HepG2 (cell line): ENCODE results near the gene VDAC2. TPM values are rescaled to one million over a fixed set of nuclear protein-coding genes. Genes with fewer than 3 reads are reported as not detected.

ENCODE experiments used
- HES4 ChIP-seq: sonication (generic); formaldehyde crosslinking; IDR thresholded peaks from 2 replicates; pipeline ENCODE4 v1.9.0; 2021; ENCODE audit warnings: mild to moderate bottlenecking, missing genetic modification reagents, borderline replicate concordance
- ISL2 ChIP-seq: sonication (generic); formaldehyde crosslinking; IDR thresholded peaks from 2 replicates; pipeline ENCODE4 v1.5.0; 2020; ENCODE audit warnings: missing genetic modification reagents
- MED8 ChIP-seq: sonication (generic); formaldehyde crosslinking; IDR thresholded peaks from 2 replicates; pipeline ENCODE4 v1.8.1; 2023; ENCODE audit warnings: mild to moderate bottlenecking, missing genetic modification reagents; ENCODE audit not compliant: insufficient replicate concordance
- ZBTB7A ChIP-seq: sonication (generic); formaldehyde crosslinking; IDR thresholded peaks from 2 replicates; pipeline ENCODE4 v1.8.0; 2022; ENCODE audit warnings: mild to moderate bottlenecking, missing genetic modification reagents
- ZFP36 ChIP-seq: fragments of 150-350 bp; IDR thresholded peaks from 2 replicates; pipeline ENCODE4 v1.6.1; 2018; ENCODE audit warnings: borderline replicate concordance, low read length, low read depth; ENCODE audit not compliant: partially characterized antibody
- polyA plus RNA-seq, 8 experiments: library from polyadenylated mRNA; depleted of rRNA in 3 of 8; stranded (reverse) in 7 of 8; unstranded in 1 of 8; fragments of >200 nt; fragmentation: Illumina TruSeq in 4 of 8; extraction: Trizol in 4 of 8; gene quantifications; 2 replicates each; pipeline versions ENCODE4 v1.2.1 to v1.2.3, GENCODE V29; 2011 to 2016; ENCODE audit warnings: low read depth in 4 of 8, missing spikeins in 1 of 8, mixed read lengths in 1 of 8; ENCODE audit not compliant: insufficient read depth in 1 of 8
- total RNA-seq, 5 experiments: library from RNA; depleted of rRNA; stranded (reverse); fragments of >200 nt; fragmentation: Illumina TruSeq; extraction: Trizol; gene quantifications; 2 replicates each; pipeline ENCODE4 v1.2.3, GENCODE V29; 2016; ENCODE audit warnings: low read depth in 1 of 5
- TF ChIP-seq, protein P1 (sequence below): sonication (generic); formaldehyde crosslinking; IDR thresholded peaks from 2 replicates; pipeline ENCODE4 v1.4.0; 2020; ENCODE audit warnings: mild to moderate bottlenecking, low read depth, missing genetic modification reagents
- TF ChIP-seq, protein P2 (sequence below): sonication (generic); formaldehyde crosslinking; IDR thresholded peaks from 2 replicates; pipeline ENCODE4 v1.4.0; 2020; ENCODE audit warnings: mild to moderate bottlenecking, missing genetic modification reagents
- TF ChIP-seq, protein P3 (sequence below): sonication (generic); formaldehyde crosslinking; conservative IDR thresholded peaks from 2 replicates; pipeline ENCODE4 v1.4.0; 2020; ENCODE audit warnings: mild to moderate bottlenecking, missing genetic modification reagents, moderate library complexity
- TF ChIP-seq, protein P4 (sequence below): sonication (generic); formaldehyde crosslinking; IDR thresholded peaks from 2 replicates; pipeline ENCODE4 v1.5.1; 2020; ENCODE audit warnings: missing genetic modification reagents, mild to moderate bottlenecking, borderline replicate concordance

Gene VDAC2
- total and polyA plus RNA-seq, 2 of the 13 experiments (the other 11 are each of a cell fraction or from before 2014, with no cell fraction given), result 67.9 to 222 TPM

DNA sequence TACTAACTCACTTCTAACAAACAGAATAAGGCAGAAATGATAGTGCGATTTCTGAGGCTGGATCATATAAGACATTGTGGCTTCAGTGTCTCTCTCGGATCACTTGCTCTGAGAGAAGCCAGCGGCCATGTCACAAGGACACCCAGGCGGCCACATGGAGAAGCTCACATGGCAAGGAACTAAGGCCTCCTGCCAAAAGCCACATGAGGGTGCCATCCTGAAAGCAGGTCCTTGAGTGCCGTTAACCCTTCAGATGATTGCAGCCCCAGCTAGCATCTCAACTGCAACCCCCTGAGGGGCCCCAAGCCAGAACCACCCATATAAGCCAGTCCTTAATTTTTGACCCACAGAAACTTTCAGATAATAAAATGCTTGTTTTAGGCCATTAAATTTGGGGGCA, 6.9 kb upstream of the VDAC2 start (continued):
- TF ChIP-seq, protein P1, sequence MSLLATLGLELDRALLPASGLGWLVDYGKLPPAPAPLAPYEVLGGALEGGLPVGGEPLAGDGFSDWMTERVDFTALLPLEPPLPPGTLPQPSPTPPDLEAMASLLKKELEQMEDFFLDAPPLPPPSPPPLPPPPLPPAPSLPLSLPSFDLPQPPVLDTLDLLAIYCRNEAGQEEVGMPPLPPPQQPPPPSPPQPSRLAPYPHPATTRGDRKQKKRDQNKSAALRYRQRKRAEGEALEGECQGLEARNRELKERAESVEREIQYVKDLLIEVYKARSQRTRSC (CRISPR knock-in tag), result no peak
- TF ChIP-seq, protein P2, sequence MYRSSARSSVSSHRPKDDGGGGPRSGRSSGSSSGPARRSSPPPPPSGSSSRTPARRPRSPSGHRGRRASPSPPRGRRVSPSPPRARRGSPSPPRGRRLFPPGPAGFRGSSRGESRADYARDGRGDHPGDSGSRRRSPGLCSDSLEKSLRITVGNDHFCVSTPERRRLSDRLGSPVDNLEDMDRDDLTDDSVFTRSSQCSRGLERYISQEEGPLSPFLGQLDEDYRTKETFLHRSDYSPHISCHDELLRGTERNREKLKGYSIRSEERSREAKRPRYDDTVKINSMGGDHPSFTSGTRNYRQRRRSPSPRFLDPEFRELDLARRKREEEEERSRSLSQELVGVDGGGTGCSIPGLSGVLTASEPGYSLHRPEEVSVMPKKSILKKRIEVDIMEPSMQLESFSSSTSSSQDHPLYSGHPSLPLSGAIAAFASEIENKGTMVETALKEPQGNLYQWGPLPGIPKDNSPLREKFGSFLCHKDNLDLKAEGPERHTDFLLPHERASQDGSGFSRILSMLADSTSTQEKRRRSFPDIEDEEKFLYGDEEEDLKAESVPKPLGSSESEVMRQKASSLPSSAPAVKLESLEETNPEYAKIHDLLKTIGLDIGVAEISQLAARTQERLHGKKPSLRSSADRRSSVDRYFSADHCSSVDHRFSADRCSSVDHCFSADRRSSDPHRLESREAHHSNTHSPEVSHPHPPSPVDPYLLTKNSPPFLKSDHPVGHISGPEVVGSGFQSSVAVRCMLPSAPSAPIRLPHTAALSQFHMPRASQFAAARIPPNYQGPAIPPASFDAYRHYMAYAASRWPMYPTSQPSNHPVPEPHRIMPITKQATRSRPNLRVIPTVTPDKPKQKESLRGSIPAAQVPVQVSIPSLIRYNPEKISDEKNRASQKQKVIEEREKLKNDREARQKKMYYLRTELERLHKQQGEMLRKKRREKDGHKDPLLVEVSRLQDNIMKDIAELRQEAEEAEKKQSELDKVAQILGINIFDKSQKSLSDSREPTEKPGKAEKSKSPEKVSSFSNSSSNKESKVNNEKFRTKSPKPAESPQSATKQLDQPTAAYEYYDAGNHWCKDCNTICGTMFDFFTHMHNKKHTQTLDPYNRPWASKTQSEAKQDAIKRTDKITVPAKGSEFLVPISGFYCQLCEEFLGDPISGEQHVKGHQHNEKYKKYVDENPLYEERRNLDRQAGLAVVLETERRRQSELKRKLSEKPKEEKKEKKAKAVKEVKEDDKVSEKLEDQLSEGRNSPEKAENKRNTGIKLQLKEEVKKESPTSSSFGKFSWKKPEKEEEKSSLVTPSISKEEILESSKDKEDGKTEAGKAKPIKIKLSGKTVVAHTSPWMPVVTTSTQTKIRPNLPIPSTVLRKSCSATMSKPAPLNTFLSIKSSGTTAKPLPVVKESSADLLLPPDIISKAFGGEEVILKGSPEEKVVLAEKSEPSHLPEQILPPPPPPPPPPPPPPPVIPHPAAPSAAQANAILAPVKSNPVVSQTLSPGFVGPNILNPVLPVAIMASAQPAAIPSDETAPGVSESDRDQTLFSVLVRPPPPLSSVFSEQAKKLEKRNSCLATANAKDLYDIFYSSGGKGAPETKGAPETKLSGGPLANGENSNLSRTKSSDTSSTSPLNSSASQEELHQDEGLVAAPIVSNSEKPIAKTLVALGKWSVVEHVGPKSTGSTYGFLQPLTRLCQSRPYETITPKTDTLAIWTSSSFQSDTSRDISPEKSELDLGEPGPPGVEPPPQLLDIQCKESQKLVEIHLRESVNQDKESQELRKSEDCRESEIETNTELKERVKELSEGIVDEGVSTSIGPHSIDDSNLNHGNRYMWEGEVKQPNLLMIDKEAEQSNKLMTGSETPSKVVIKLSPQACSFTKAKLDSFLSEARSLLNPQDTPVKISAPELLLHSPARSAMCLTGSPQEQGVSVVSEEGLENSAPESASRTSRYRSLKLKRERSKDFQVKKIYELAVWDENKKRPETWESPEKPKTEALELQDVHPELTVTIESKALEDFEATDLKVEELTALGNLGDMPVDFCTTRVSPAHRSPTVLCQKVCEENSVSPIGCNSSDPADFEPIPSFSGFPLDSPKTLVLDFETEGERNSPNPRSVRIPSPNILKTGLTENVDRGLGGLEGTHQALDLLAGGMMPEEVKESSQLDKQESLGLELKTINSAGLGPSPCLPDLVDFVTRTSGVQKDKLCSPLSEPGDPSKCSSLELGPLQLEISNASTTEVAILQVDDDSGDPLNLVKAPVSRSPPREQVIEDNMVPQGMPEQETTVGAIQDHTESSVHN (CRISPR knock-in tag), result no peak
- TF ChIP-seq ZBTB7A (CRISPR knock-in tag), result no peak
- TF ChIP-seq ISL2 (CRISPR knock-in tag), result no peak
- no peak for TF ChIP-seq HES4 (CRISPR knock-in tag)
- TF ChIP-seq, protein P3, sequence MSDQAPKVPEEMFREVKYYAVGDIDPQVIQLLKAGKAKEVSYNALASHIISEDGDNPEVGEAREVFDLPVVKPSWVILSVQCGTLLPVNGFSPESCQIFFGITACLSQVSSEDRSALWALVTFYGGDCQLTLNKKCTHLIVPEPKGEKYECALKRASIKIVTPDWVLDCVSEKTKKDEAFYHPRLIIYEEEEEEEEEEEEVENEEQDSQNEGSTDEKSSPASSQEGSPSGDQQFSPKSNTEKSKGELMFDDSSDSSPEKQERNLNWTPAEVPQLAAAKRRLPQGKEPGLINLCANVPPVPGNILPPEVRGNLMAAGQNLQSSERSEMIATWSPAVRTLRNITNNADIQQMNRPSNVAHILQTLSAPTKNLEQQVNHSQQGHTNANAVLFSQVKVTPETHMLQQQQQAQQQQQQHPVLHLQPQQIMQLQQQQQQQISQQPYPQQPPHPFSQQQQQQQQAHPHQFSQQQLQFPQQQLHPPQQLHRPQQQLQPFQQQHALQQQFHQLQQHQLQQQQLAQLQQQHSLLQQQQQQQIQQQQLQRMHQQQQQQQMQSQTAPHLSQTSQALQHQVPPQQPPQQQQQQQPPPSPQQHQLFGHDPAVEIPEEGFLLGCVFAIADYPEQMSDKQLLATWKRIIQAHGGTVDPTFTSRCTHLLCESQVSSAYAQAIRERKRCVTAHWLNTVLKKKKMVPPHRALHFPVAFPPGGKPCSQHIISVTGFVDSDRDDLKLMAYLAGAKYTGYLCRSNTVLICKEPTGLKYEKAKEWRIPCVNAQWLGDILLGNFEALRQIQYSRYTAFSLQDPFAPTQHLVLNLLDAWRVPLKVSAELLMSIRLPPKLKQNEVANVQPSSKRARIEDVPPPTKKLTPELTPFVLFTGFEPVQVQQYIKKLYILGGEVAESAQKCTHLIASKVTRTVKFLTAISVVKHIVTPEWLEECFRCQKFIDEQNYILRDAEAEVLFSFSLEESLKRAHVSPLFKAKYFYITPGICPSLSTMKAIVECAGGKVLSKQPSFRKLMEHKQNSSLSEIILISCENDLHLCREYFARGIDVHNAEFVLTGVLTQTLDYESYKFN (CRISPR knock-in tag), result no peak
- TF ChIP-seq MED8 (CRISPR knock-in tag), result no peak
- no peak for TF ChIP-seq ZFP36
- TF ChIP-seq, protein P4, sequence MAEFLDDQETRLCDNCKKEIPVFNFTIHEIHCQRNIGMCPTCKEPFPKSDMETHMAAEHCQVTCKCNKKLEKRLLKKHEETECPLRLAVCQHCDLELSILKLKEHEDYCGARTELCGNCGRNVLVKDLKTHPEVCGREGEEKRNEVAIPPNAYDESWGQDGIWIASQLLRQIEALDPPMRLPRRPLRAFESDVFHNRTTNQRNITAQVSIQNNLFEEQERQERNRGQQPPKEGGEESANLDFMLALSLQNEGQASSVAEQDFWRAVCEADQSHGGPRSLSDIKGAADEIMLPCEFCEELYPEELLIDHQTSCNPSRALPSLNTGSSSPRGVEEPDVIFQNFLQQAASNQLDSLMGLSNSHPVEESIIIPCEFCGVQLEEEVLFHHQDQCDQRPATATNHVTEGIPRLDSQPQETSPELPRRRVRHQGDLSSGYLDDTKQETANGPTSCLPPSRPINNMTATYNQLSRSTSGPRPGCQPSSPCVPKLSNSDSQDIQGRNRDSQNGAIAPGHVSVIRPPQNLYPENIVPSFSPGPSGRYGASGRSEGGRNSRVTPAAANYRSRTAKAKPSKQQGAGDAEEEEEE (CRISPR knock-in tag), result no peak
- TF ChIP-seq, all 625 proteins: peak for 0
